Prostate gland (tissue), 2 donors: Measurements from ENCODE around the gene USP22.

Source experiments
- CTCF ChIP-seq, 4 experiments: fragments of 200-600 bp in 2 of 4; fragments of 450-650 bp in 2 of 4; sonication (generic) in 2 of 4; IDR thresholded peaks; 1 replicate in 3 of 4; 2 replicates in 1 of 4; pipeline ENCODE4 v1.5.1; 2016 to 2019; ENCODE audit warnings: antibody characterized with exemption in 4 of 4, mild to moderate bottlenecking in 2 of 4, moderate library complexity in 2 of 4
- POLR2A ChIP-seq: fragments of 450-650 bp; IDR thresholded peaks from one replicate; pipeline ENCODE4 v1.6.1; 2016; ENCODE audit warnings: antibody characterized with exemption, mild to moderate bottlenecking
- POLR2AphosphoS5 ChIP-seq: sonication (generic); formaldehyde crosslinking; IDR thresholded peaks from one replicate; pipeline ENCODE4 v1.6.1; 2017; ENCODE audit warnings: antibody characterized with exemption

GRCh38 chr17:21031756-21032396 lies 10.9 kb downstream of the USP22 start:
- no peak for TF ChIP-seq POLR2A
- TF ChIP-seq CTCF (IDR thresholded peaks at IDR 0.05): no peak
- TF ChIP-seq POLR2AphosphoS5: no peak
